Measurements from ENCODE around the gene TNFSF10. TPM values are rescaled to one million over a fixed set of nuclear protein-coding genes. Genes with fewer than 3 reads are reported as not detected.
"Not testable (repeated sequence)": the region's sequence is repeated elsewhere in the genome, so short reads cannot be mapped to it uniquely, and the experiment has no call there.

Gene TNFSF10
- total and polyA plus RNA-seq, 2 of the 8 experiments (the other 6 are each of a cell fraction or from before 2014, with no cell fraction given) = 0.06 TPM; not detected in 1

GRCh38 chr3:172568701-172569100 lies 45.5 kb upstream of the TNFSF10 start (continued):
- TF ChIP-seq KDM1A (IDR thresholded peaks at IDR 0.05; ENCODE audit: borderline replicate concordance, low read length) (no peak), SP4 (IDR thresholded peaks at IDR 0.05; ENCODE audit: low read length) (no peak), POLR2AphosphoS5 (IDR thresholded peaks at IDR 0.05; ENCODE audit: low read depth, low read length) (no peak), EGR1 (IDR thresholded peaks at IDR 0.05; ENCODE audit: borderline replicate concordance, low read depth, low read length) (no peak), SP1 (IDR thresholded peaks at IDR 0.05; ENCODE audit: low read depth, low read length) (no peak), HDAC6 (IDR thresholded peaks at IDR 0.05; ENCODE audit: low read depth, low read length) (no peak)

DNA sequence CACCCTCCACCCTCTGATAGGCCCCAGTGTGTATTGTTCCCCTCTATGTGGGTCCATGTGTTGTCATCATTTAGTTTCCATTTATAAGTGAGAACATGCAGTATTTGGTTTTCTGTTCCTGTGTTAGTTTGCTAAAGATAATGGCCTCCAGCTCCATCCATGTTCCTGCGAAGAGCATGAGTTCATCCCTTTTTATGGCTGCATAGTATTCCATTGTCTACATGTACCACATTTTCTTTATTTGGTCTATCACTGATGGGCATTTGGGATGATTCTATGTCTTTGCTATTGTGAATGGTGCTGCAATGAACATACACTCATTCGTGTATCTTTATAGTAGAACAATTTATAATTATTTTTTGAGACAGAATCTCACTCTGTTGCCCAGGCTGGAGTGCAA lies 43.6 kb upstream of the TNFSF10 start:
- H2AK5ac ChIP-seq (ENCODE audit: low read depth, low read length); H4K5ac ChIP-seq (ENCODE audit: insufficient read length, low read depth, low read length); H2BK15ac ChIP-seq (ENCODE audit: low read length); H3K36me3 ChIP-seq (ENCODE audit: control insufficient read depth in 2 of 4, insufficient read depth in 4 of 4, low read length in 3 of 4); H3K14ac ChIP-seq (ENCODE audit: insufficient read length); H3K4ac ChIP-seq (replicated peaks; ENCODE audit: insufficient read length, low read depth, low read length); H3K9me3 ChIP-seq (ENCODE audit: insufficient read depth in 2 of 2, low read depth in 1 of 2, low read length in 1 of 2); H2BK20ac ChIP-seq (ENCODE audit: low read length); H3K18ac ChIP-seq (ENCODE audit: extremely low read depth, low read length); H3K27ac ChIP-seq (ENCODE audit: low read depth, low read length); H3K9ac ChIP-seq (replicated peaks in 1 of 4; ENCODE audit: extremely low read depth in 1 of 4, low read depth in 3 of 4, low read length in 3 of 4); CTCF ChIA-PET (ENCODE audit: partially characterized antibody); H4K8ac ChIP-seq (ENCODE audit: extremely low read depth, insufficient read depth, low read length); H3K4me3 ChIP-seq (ENCODE audit: extremely low read depth in 1 of 4, insufficient read depth in 2 of 4, low read depth in 3 of 4, low read length in 4 of 4); H3K23ac ChIP-seq (ENCODE audit: insufficient read length); H2AFZ ChIP-seq (ENCODE audit: low read length); H3K79me2 ChIP-seq (ENCODE audit: control insufficient read depth in 1 of 2, insufficient read depth in 2 of 2, low read length in 2 of 2); H3K4me2 ChIP-seq (ENCODE audit: insufficient read depth in 1 of 2, low read depth in 2 of 2, low read length in 2 of 2); H3K4me1 ChIP-seq (replicated peaks in 1 of 4; ENCODE audit: control insufficient read depth in 3 of 4, insufficient read depth in 4 of 4, low read length in 3 of 4); H3K23me2 ChIP-seq (ENCODE audit: low read depth, low read length); POLR2A ChIA-PET (ENCODE audit: partially characterized antibody); H4K20me1 ChIP-seq (replicated peaks in 1 of 2; ENCODE audit: control insufficient read depth in 1 of 2, insufficient read depth in 2 of 2, low read length in 2 of 2); H2BK120ac ChIP-seq (replicated peaks; ENCODE audit: low read depth, low read length); H3K27me3 ChIP-seq (replicated peaks in 1 of 4; ENCODE audit: control insufficient read depth in 3 of 4, extremely low read depth in 1 of 4, insufficient read depth in 3 of 4, low read length in 3 of 4); H3K79me1 ChIP-seq (ENCODE audit: low read depth, low read length); H4K91ac ChIP-seq (replicated peaks; ENCODE audit: insufficient read length, low read length); FAIRE-seq; DNase-seq (ENCODE audit: low read depth in 1 of 2, low spot score in 2 of 2); H2BK5ac ChIP-seq (ENCODE audit: low read depth, low read length); H2BK12ac ChIP-seq (ENCODE audit: low read depth, low read length); H3K56ac ChIP-seq (replicated peaks; ENCODE audit: insufficient read length, low read depth, low read length): not testable (repeated sequence)
- WGBS, 2 experiments (ENCODE audit: extremely low coverage in 1 of 2, insufficient coverage in 1 of 2, insufficient read length in 1 of 2, insufficient replicate concordance in 2 of 2, low coverage in 1 of 2, low lambda C conversion rate in 2 of 2, missing lambda C conversion rate in 1 of 2) = 90% methylated on average over 2 of the region's 2 CpGs; no CpG with 5 or more reads in 1 of the 2 experiments

All from H1 (cell line).